Activated gamma-delta T cell (primary cell): ENCODE results near the gene CDH6.
"Not testable (repeated sequence)": the region's sequence is repeated elsewhere in the genome, so short reads cannot be mapped to it uniquely, and the experiment has no call there.

Experiments used
- DNase-seq: peaks from one replicate; lab custom pipeline; 2025; lab: John Stamatoyannopoulos, UW

The CDH6 gene

GRCh38 chr5:31328040-31328733, 134.7 kb downstream of the CDH6 start:
- DNase-seq, result no peak

GRCh38 chr5:31329715-31330114, 136.2 kb downstream of the CDH6 start:
- DNase-seq, result no peak

GRCh38 chr5:31332160-31332559, 138.7 kb downstream of the CDH6 start:
- DNase-seq, result no peak

- DNase-seq, result no peak
These were observed 140.0 kb downstream of the CDH6 start for GRCh38 chr5:31333475-31333874.

GRCh38 chr5:31334061-31334860, 140.8 kb downstream of the CDH6 start:
- no peak for DNase-seq

GRCh38 chr5:31335456-31335855, 142.0 kb downstream of the CDH6 start:
- DNase-seq, result no peak

- no peak for DNase-seq
These were observed 150.5 kb downstream of the CDH6 start for GRCh38 chr5:31343946-31344345.

- no peak for DNase-seq
These were observed 153.5 kb downstream of the CDH6 start for GRCh38 chr5:31346896-31347551.

- DNase-seq, result no peak
These were observed 154.0 kb downstream of the CDH6 start for GRCh38 chr5:31347552-31347905.

- no peak for DNase-seq
These were observed 156.9 kb downstream of the CDH6 start for GRCh38 chr5:31350395-31350794.

GRCh38 chr5:31355337-31355736, 161.9 kb downstream of the CDH6 start:
- no peak for DNase-seq

GRCh38 chr5:31357038-31357437, 163.6 kb downstream of the CDH6 start:
- no peak for DNase-seq

GRCh38 chr5:31359839-31360238, 166.4 kb downstream of the CDH6 start:
- no peak for DNase-seq

GRCh38 chr5:31361234-31361633, 167.7 kb downstream of the CDH6 start:
- DNase-seq, result no peak

- not testable (repeated sequence) for DNase-seq
These were observed 168.4 kb downstream of the CDH6 start for GRCh38 chr5:31361704-31362528.

GRCh38 chr5:31362529-31362900, 169.0 kb downstream of the CDH6 start:
- DNase-seq, result no peak

GRCh38 chr5:31362931-31363568, 169.6 kb downstream of the CDH6 start:
- no peak for DNase-seq

GRCh38 chr5:31364881-31365636, 171.6 kb downstream of the CDH6 start:
- DNase-seq, result no peak

GRCh38 chr5:31365776-31366175, 172.3 kb downstream of the CDH6 start:
- no peak for DNase-seq

- DNase-seq, result no peak
These were observed 173.5 kb downstream of the CDH6 start for GRCh38 chr5:31366941-31367340.

- no peak for DNase-seq
These were observed 178.6 kb downstream of the CDH6 start for GRCh38 chr5:31372124-31372523.
